Right renal cortex interstitium (tissue), 3 donors: ENCODE measurements around the gene HRAS. TPM values are rescaled to one million over a fixed set of nuclear protein-coding genes. Genes with fewer than 3 reads are reported as not detected.
A peak's percentile ranks its signal among the peaks of the same experiment; 100 is the strongest.

ENCODE experiments used
- DNase-seq, 3 donors: peaks; one replicate each; pipeline ENCODE4 v3.0.0-alpha.2; 2013; ENCODE audit warnings: low read depth in 3 of 3, low spot score in 2 of 3
- polyA plus RNA-seq, 3 donors: library from polyadenylated mRNA; unstranded; fragments of 120-200 nt; gene quantifications; one replicate each; pipeline ENCODE4 v1.2.1, GENCODE V29; 2013; ENCODE audit not compliant: insufficient read length in 3 of 3

HRAS gene
- polyA plus RNA-seq, 3 donors, result 36.8 to 44.5 (median 39.2) TPM

DNA sequence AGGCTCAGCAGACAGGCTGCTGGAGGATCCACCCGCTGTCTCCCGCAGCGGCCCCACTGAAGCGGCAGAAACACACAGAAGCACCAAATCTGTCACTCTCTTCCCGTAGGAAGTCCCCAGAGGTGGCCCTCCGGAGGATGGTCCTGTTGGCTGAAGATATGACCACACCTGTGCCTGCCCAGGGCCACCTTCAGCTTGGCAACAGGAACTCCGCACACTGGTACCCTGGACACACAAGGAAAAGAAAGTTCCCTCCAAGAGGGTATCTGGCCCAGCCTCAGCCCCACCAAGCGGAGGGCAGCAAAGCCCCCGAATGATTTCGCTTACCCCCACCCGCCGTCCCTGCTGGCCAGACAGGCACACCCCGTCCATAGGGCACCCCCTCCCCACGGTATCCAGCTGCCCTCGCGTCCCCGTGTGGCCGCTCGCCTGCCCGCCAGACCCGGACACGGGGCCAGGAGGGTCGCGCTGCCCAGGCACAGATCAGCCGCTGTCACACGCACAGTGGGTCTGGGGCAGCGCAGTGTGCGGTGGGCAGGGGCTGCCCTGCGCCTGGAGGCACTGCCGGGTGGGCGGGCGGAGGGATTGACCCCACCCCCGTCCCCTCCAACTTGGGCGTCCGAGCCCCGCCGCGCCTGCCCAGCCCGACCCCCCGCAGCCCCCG is 32.4 kb upstream of the HRAS start:
- no peak for DNase-seq

DNA sequence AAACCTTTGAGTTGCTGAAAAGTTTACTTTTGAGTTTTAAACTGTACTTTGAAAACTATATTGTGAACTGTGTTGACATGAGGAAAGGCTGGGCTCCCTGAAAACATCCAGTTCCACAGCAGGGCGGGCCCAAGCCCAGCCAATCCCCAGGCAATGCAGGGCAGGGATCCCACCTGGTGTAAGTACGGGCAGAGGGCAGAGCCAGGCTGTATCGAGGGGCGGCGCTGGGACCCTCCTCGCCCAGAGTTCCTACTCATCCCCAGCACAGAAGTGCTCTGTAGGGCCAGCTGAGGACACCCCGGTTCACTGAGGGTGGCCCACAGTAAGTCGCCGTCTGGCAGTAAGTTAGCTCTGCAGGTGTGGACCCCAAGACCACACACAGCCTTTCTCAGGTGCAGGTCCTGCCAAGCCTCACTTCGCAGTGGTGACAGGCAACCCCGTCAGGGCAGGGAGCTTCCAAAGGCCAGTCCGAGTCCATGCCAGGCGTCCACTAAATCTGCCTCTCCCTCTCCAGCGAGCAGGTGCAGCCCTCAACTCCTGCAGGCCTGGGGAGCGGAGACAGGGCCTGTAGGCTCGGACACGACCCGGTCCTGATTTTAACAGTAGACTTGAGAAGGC is 31.7 kb upstream of the HRAS start:
- no peak for DNase-seq

GRCh38 chr11:565921-566509 is 30.6 kb upstream of the HRAS start:
- no peak for DNase-seq

DNA sequence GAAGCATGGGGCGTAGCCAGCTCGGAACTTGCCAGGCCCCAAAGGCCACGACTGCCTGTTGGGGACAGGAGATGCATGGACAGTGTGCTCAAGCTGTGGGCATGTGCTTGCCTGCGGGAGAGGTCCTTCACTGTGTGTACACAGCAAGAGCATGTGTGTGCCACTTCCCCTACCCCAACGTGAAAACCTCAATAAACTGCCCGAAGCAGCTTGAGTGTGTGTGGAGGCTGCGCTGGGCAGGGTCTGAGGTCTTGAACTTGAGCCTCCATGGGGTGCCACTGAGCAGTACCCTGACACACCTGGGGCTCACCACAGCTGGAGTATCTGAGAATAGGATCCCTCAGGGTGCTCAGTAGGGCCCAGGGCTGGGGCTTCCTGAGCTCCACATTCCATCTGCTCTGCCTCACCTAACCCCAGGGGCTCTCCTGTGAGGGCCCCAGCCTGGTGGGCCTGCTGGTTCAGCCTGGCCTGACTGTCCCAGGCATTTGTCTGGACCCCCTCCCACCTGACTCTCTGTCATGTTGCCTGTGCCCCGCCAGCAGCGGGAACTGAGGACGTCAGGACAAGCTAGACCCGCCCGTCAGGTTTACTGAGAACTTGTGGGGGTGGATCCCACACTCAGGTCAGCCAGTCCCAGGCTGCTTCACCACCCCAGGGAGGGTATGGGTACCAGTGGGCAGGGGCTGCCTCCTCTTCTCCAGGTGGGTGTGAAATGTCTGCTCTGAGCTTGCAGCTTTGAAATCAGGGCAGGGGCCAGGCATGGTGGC is 28.6 kb upstream of the HRAS start:
- no peak for DNase-seq

- DNase-seq, result no peak
Observed at GRCh38 chr11:563066-563811, 27.9 kb upstream of the HRAS start.

GRCh38 chr11:562046-562645 is 26.8 kb upstream of the HRAS start:
- DNase-seq, result no peak

DNA sequence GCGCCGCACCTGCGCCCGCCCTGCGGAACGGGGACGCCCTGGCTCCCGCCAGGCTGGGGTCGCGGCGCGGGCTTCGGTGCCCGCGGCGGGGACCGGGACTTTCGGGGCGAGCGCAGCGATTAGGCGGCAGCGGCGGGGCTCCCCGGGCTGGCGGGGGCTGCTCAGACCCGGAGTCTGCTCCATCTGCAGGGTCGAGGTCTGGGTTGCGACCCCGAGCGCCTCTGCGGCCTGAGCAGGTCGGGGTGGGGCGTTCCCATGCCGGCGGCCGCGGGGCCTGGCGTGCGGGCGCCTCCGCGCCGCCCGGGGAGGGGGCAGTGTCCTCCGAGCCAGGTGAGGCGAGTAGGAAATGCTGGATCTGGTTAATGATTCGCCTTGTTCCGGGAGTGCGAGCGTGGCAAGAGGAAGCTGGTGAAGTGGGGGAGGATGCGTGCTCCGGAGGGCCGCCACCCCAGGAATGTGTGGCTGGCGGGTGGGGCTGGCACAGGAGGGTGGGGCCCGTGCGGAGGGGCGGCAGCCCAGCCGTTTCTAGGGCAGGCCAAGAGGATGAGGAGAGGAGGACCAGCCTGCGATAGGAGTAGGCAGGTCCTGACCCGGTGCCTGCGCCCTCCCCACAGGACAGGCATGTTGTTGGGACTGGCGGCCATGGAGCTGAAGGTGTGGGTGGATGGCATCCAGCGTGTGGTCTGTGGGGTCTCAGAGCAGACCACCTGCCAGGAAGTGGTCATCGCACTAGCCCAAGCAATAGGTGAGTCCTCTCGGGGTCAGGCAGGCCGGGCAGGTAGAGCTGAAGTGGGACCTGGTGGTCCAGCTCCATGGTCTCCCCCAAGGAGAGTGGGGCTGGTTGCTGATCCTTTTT is 26.0 kb upstream of the HRAS start:
- peak in 1 of 3 donors; percentile 70 for DNase-seq

DNA sequence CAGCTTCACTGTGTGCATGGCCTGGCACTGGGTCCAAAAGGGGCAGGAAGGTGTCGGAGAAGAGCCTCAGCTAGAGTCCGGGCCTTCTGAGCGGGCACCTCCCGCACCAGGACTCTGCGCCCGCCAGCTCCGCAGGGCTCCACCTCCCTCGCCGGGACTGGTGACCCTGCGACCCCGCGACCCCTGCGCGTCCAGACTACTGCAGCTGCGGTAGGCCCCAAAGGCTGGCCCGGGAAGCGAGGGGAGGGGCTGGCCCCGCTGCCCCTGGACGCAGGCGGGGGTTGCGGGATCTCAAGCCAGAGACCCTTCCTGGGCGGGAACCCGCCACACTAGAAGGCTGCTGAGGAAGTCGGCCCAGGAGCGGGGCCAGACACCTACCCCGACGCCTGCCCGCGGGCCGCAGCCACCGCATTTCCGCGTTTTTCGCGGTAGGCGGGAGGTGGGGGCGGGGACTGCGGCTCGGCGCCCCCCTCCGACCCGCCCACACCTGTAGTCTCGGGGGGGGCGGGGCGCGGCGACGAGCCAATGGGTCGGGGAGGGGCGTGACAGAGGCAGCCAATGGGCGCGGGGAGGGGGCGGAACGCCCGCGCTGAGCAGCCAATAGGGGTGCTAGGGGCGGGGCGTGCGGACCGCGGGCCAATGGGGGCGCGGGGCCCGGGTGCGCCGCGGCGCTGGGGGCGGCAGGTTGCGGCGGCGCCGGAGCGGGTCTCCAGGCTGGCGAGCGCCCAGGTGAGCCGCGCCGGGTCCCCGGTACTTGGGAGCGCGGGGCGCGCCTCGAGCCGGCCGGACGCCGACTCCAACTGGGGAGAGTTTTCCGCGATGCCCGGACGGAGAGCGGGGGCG is 25.1 kb upstream of the HRAS start, which contains the start of the genes LMNTD2 and RASSF7:
TSS of gene LMNTD2 (minus strand) at position 434 of the 843 bp plus-strand sequence. CDS start at position 412, 22 bp downstream.
TSS of gene RASSF7 (plus strand) at position 666 of the 843 bp plus-strand sequence. CDS start 799 bp downstream, outside the sequence.
- DNase-seq, result peak in 2 of 3 donors; percentile 67 to 80

DNA sequence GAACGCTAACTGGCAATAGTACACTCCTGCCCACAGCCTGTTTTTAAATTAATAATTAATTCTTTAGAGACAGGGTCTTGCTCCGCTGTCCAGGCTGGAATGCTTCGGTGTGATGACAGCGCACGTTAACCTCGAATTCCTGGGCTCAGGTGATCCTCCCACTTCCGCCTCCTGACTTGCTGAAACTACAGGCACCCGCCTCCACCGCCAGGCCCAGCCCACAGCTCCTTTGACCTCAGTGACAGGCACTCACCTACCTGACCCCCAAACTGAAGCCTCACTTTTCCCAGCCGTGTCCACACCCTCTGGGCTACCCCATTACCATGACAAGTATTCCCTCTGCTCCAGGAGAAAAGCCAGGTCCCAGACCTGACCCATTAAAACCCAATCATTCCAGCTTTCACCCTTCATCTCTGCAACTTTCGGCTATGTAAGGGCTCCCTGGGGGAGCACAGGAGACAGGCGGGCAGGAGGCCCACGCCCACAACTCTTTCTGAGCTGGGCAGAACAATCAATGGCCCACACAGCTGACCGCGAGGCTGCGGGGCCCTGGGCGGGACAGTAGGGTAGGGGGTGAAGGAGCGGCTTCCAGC is 24.4 kb upstream of the HRAS start:
- no peak for DNase-seq

- DNase-seq, result no peak
Observed at GRCh38 chr11:559020-559620, 23.7 kb upstream of the HRAS start.

- no peak for DNase-seq
Observed at GRCh38 chr11:558503-558902, 23.1 kb upstream of the HRAS start.

- no peak for DNase-seq
Observed at GRCh38 chr11:557328-558132, 22.2 kb upstream of the HRAS start.

DNA sequence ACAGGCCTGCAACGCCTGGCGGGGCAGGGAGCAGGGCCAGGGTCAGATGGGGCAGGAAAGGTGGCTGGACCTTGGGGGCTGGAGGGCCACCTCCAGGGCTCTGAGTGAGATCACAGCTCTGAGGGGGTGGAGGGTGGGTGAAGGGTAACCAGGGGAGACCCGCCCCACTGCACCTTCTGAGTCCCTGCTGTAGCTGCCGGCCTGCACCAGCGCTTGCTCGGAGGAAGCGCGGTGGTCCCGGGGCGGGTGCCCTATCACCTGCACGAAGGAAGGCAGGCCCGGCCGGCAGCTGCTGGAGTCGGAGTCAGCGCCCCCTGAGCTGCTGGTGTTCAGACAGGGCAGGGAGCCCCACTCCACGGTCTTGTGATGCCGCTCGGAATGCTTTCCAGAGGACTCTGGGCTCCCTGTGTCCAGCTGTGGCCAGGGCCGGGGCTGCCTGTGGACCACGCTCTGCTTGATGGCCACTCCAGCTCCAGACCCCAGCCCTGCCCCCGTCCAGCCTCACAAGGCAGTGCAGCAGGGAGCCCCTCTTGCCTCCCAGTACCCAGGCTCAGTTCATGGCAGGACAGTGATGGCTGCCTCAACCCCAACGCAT is 21.4 kb upstream of the HRAS start:
- no peak for DNase-seq

DNA sequence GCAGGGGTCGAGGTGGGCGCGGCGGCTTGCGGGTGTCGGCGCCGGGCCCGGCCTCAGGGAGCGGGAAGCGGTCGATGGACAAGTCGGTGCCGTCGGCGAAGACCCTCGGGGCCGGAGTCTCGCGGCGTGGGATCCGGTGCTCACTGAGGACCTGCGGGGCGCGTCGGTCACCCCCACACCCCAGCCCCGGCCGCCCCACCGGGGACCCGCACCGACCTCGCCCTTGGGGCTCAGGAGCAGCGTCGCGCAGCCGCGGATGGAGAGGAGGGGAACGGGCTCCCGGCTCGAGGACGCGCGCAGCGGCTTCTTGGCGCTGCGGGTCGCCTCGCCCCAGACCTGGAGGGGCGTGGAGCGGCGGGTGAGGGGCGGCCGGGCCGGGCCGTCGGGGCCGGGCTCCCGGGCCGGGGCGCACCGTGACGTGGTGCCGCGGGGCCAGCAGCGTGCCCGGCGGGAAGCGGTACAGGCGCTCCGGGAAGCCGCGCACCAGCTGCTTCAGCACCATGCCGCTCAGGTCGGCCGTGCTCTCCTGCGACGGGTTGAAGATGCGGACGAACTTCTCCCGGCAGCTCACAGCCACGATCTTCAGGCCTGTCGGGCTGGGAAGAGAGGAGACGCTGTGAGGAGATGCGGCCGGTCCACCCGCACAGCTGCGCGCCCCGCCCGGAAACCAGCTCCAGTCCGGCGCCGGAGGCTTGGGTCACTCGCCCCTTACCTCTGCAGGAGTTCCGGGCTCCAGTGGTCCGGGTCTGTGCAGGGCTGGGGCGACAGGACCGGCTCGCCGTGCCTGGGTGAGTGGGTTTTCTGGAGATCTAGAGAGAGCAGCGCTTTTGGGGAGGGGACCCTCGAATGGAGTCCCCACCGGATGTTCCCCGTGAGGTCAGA is 20.6 kb upstream of the HRAS start:
- DNase-seq, result no peak

GRCh38 chr11:555227-555779 is 19.9 kb upstream of the HRAS start:
- no peak for DNase-seq
